Spleen (tissue), 7 donors: ENCODE data around the gene SMIM14.
"Not testable (repeated sequence)": the region's sequence is repeated elsewhere in the genome, so short reads cannot be mapped to it uniquely, and the experiment has no call there.

Experiments
- POLR2AphosphoS5 ChIP-seq, 3 donors: sonication (generic); formaldehyde crosslinking; IDR thresholded peaks; one replicate each; pipeline ENCODE4 v1.5.1; 2017; ENCODE audit warnings: antibody characterized with exemption in 3 of 3
- TF ChIP-seq, protein P1 (sequence below), 11 experiments: fragments of 200-600 bp in 7 of 11; fragments of 450-650 bp in 4 of 11; sonication (generic) in 4 of 11; IDR thresholded peaks in 8 of 11; conservative IDR thresholded peaks in 3 of 11; 1 replicate in 7 of 11; 2 replicates in 4 of 11; pipeline versions ENCODE4 v1.4.0 to v1.8.0; 2016 to 2021; ENCODE audit warnings: antibody characterized with exemption in 11 of 11, inconsistent platforms in 4 of 11, mild to moderate bottlenecking in 1 of 11
- donor health status: DM: no; HTN: no; CAD: no; lungs with moderate emphysema.
- donor health status: DM: no; HTN: no; CAD: no.
- donor health status: DM: no; HTN: no; CAD: no.

GRCh38 chr4:39544080-39544479 lies 94.6 kb downstream of the SMIM14 start:
- TF ChIP-seq, protein P1, sequence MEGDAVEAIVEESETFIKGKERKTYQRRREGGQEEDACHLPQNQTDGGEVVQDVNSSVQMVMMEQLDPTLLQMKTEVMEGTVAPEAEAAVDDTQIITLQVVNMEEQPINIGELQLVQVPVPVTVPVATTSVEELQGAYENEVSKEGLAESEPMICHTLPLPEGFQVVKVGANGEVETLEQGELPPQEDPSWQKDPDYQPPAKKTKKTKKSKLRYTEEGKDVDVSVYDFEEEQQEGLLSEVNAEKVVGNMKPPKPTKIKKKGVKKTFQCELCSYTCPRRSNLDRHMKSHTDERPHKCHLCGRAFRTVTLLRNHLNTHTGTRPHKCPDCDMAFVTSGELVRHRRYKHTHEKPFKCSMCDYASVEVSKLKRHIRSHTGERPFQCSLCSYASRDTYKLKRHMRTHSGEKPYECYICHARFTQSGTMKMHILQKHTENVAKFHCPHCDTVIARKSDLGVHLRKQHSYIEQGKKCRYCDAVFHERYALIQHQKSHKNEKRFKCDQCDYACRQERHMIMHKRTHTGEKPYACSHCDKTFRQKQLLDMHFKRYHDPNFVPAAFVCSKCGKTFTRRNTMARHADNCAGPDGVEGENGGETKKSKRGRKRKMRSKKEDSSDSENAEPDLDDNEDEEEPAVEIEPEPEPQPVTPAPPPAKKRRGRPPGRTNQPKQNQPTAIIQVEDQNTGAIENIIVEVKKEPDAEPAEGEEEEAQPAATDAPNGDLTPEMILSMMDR (IDR thresholded peaks at IDR 0.05 in 8 of 11, conservative IDR thresholded peaks at IDR 0.05 in 3 of 11) = not testable (repeated sequence)
- not testable (repeated sequence) for TF ChIP-seq POLR2AphosphoS5 (IDR thresholded peaks at IDR 0.05)
